ENCODE results near the gene GTPBP2.

Gene GTPBP2

DNA sequence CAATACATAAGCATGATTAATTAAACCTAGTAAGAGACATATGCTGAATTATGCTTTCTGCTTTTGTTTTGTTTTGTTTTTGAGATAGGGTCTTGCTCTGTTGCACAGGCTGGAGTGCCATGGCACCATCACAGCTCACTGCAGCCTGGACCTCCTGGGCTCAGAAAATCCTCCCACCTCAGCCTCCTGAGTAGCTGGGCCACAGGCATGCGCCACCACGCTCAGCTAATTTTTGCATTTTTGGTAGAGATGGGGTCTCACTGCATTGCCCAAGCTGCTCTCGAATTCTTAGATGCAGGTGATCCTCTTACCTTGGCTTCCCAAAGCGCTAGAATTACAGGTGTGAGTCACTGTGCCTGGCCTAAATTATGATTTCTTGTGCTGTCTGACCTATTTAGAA is 57.0 kb downstream of the GTPBP2 start:
- TF ChIP-seq, protein P1, sequence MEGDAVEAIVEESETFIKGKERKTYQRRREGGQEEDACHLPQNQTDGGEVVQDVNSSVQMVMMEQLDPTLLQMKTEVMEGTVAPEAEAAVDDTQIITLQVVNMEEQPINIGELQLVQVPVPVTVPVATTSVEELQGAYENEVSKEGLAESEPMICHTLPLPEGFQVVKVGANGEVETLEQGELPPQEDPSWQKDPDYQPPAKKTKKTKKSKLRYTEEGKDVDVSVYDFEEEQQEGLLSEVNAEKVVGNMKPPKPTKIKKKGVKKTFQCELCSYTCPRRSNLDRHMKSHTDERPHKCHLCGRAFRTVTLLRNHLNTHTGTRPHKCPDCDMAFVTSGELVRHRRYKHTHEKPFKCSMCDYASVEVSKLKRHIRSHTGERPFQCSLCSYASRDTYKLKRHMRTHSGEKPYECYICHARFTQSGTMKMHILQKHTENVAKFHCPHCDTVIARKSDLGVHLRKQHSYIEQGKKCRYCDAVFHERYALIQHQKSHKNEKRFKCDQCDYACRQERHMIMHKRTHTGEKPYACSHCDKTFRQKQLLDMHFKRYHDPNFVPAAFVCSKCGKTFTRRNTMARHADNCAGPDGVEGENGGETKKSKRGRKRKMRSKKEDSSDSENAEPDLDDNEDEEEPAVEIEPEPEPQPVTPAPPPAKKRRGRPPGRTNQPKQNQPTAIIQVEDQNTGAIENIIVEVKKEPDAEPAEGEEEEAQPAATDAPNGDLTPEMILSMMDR (IDR thresholded peaks at IDR 0.05): no peak

DNA sequence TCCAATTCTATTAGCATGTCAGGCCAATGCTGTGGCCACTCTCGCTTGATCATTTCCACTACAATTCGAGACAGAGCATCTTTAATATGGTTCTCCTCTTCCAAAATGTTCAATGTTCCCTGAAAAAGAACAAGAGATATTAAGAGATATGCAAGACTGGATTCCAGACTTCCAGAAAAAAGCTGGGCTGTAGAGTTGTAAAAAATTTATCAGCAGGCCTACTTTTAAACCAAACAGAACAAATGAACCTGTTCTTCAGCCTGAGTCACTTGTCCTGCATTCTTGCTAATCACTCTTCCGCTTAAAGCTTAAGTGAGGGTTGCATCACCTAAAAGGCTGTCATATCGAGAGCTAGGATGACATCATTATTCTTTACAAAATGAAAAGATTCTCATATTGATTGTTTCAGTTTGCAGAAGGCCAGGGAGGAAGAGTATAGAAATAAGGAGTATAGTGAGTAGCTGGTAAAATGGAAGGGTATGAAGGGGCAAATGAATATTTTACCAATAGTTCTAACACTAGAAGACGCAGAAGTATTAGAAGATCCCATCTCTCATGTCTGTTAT is 58.1 kb downstream of the GTPBP2 start:
- TF ChIP-seq, protein P1 (IDR thresholded peaks at IDR 0.05): no peak

Measured in LNCAP (cell line).